NCI-H226 (cell line): ENCODE results near the gene PDE7B.

Experiments
- DNase-seq: peaks from one replicate; pipeline ENCODE4 v3.0.0-alpha.2; 2015

The PDE7B gene

DNA sequence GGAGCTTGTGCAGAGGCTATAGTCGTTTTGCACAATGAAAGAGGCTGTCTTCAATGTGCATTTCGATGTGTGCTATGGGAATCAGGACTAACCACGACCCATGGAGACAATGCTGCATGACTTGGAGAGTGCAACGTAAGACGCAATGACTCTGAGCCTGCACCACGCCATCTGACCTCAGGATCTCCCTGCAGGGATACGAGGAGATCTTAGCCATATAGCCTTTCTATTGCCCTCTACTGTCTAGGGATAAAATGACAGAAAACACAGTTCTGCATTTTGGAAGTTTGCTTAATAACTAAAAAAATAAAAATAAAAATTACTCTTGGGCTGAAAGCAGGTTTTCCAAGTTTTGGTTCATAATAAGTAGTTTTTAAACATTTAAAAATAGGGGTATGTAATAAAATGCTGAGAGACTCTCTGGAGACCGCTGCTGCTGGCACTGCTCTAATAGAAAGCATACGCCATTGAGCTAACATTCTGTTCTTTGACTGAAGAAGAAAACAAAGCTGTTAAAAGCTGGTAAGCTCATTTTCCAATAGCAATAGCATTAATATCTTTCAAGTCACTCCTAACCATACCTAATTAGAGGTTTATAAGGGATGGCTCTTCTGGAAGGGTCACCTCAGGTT is 87.2 kb downstream of the PDE7B start:
- no peak for DNase-seq

DNA sequence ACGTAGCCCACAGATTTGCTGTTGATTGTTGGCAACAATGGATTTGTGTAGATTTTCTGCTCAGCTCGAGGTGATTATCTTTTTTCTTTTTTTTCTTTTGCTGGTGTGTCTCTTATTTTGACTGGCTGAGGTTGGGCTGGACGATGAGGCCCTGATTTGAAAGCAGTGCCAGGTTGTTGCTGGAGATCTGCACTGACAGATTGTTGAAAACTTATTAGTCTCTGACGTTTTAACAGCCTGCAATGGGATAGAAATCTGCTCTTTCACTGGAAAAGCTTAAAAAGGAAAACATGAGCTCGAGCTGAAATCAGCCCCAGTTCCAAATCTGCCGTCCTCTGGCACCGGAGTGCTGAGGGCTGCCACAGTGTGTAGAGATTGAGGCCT is 87.7 kb downstream of the PDE7B start:
- no peak for DNase-seq

DNA sequence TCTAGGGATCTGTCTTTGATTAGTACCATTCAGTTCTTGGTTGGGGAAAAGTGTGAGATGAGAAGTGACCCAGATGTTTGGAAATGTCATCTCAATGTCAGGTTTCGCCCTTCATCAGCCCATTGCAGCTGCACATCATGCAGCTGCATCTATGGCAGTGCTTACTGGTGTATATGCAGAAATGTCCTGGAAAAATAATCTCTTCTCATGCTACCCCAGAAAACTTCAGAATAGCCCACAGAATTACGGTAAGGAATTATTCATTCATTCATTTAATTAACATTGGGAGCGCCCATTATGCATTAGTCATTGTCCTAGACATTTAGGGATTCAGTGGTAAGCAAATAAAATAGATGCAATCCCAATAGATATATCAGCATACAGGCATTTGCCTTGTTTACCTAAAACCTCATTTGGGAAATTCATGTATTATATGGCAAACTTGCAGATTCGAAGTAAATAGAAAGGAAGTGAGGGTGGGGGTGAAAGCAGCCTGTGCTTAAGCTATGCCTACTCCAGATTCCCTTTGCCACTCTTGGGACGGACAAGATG is 89.2 kb downstream of the PDE7B start:
- DNase-seq: no peak

- DNase-seq: peak; percentile 6
Measured at GRCh38 chr6:135941275-135942025, 89.9 kb downstream of the PDE7B start.

DNA sequence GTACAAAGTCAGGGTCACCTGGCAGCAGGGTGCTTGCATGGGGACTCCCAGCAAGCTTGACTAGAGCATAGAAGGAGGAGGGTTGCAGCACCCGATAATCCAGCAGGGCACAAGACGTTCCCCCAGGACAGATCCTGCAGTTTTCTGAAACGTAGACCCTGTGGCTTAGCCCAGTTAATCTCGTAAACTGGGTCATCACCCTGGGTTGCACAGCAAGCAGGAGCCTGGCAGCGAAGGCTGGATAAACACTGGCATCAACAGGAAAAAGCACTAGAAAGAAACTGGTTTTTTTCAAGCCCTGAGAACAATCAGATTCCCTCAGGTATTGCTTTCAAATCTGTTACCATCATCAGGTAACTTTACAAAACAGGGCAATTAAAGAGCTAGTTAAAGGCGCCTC is 92.6 kb downstream of the PDE7B start:
- DNase-seq: no peak

DNA sequence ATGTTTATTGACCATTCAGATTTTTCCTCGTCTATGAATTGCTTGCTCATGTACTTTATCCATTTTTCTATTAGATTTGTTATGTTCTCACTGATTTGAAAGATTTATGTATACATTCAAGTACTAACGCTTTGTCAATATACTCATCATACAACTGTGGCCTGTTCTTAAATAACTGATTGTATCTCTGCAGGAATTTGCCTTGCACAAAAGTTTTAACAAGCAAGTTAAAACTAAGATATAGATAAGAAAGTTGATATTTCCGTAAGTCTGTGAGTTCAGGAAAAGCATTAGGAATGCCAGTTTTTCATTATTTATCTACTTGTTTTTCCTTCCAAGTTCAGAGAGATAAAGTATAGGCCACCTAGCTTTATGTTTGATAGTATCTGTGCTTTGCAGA is 95.2 kb downstream of the PDE7B start:
- no peak for DNase-seq

- DNase-seq: no peak
Measured at GRCh38 chr6:135950669-135951068, 99.2 kb downstream of the PDE7B start.

- DNase-seq: no peak
Measured at GRCh38 chr6:135951169-135951568, 99.7 kb downstream of the PDE7B start.

DNA sequence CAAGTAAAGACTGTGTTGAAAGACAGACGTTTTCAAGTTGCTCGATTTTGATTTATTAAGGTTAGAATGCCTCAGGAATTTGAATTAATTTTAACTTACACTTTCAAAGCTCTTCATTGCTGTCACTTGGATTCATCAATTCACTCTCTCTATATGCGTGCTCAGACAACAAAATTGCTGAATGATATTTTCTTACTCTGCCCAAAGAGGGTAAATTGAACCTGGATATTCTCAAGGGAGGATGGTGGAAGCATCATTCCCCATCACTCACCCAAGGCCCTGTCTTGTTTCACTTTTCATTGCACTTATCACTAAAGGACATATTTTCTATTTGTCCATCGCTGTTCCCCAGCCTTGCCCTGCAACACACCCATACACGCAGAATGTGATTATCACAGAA is 102.3 kb downstream of the PDE7B start:
- no peak for DNase-seq

DNA sequence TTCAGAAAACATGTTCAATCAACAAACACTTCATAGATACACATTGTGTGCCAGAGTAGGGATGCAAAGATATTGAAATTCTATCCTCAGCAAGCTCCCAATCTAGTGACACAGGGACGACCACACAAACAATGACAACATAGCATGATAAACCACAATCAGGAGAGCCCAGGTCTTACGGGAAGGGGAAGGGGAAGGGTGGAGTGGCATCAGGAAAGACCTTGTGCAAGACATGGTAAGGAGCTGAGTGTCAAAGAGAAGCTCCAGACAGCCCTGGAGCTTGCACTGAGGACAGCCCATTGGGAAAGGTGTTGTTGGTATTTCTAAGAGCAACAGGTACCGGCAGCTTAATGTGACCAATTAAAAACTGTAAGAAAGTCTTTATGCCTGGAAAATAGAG is 103.6 kb downstream of the PDE7B start:
- DNase-seq: no peak

DNA sequence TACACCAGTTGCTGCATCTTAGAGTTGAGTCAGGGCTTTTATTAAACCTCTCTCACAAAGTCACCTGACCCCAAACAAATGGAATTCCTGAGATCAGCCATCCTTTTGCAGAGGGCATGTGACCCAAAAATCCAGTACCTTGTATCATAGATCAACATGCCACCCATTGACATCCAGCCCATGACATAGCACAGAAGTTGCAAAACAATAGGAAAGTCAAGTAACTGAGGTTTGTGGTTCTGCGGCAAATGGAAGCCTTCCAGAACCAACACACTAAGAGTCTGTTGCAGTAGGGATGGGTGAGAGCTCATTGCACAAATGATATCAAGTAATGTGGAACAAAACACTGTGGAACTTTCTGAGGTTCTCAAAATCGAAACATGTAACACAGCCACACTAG is 111.2 kb downstream of the PDE7B start:
- DNase-seq: no peak

DNA sequence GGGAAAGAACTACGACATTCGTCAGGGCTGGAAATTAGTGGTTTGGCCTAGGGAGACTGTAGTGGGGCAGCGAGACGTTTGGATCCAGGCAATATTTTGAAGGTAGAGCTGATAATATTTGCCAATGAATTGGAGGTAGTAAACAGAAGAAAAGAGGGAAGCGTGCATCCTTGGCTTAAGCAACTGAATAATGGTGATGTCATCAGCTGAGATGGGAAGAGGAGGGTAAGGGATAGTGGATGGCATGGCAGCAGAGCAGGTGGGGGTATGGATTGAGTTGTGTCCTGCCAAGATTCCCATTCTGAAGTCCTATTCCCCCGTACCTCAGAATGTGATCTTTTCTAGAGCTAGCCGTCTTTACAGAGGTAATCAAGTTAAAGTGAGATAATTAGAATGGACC is 119.2 kb downstream of the PDE7B start:
- no peak for DNase-seq

DNA sequence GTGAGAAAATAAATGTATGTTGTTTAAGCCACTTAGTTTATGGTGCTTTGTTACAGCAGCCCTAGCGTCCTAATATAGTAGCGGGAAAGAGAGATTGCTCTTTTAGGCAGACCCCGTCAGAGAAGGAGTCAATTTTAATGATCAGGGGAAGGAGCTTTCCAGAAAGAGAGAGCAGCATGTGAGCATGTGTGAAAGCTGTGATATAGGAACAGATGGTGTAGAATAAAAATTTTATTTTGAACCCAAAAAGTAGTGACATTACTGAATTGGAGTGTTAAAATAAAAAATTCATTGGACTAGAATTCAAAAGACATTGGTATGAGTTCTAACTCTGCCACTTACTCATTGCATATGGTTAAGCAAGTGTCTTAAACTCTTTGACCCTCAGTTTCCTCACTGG is 119.8 kb downstream of the PDE7B start:
- DNase-seq: no peak

DNA sequence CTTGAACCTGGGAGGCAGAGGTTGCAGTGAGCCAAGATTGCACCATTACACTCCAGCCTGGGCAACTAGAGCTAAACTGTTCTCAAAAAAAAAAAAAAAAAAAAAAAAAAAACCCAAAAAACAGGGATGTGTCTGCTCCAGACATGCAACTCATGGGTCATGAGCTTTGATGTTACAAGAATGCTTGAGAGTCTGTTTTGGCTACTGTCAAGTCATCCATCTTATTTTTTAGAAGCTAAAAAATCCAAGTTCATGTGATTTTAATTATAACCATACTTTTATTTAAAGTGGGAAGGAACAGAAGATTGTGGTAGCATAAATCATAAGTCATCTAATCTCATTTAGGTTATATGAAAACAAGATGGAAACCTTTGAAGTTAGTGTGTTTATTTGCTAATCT is 120.6 kb downstream of the PDE7B start:
- no peak for DNase-seq

- no peak for DNase-seq
Measured at GRCh38 chr6:135972586-135972985, 121.1 kb downstream of the PDE7B start.

DNA sequence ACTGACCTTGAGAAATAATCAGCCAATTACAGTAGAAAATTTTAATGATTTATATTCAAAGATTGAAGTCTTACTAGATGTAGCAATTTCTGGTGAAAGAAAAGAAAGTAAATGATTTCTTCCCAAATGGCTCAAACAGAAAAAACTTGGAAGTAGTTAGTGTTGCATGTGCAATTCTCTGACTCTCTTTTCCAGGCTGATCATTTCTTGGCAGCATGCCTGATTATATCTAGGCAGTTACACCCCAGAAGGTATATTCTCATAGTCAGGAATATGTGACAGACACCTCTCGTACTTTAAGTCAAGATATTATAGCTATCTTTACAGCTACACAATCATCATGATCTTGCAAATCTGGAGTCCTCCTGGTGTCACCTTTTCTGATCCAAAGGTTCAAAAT is 122.9 kb downstream of the PDE7B start:
- DNase-seq: no peak

DNA sequence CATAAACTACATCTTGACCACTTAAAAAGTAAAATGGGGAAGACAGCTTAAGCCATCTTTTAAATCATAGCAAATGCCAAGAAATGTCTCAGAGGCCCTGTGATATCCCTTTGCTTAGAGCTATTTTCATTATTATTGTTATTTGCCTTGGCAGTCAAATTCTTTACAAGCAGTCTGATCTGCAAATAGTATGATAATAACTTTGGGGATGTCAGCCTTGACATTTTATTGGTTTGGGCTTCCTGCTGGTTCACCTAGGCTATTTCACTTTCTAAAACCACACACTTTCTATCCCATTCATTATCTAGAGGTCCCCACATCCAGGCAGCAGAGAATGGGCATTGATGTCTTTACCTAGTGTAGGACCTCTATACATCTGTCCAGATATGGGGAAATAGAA is 125.1 kb downstream of the PDE7B start:
- DNase-seq: no peak

DNA sequence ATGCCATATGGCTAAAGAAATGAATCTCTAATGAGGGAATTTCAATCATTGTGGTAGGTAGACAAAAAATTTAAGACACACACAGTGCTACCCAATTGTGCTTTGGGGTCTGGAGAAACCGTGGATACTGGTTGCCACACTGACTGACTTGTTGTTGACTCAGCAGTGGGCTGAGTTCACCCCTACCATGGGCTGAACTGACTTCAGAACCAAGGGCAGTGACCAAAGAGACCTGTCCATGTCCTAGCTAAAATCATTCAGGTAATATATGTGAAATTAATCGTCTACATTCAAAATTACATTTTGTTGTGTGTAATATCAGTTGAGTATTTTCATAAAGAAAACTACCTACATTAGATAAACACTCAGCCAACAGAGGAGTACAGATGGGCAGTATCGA is 131.6 kb downstream of the PDE7B start:
- no peak for DNase-seq

GRCh38 chr6:135983718-135984343 is 132.3 kb downstream of the PDE7B start:
- DNase-seq: no peak

GRCh38 chr6:135985471-135985870 is 134.0 kb downstream of the PDE7B start:
- no peak for DNase-seq

GRCh38 chr6:135987226-135987625 is 135.7 kb downstream of the PDE7B start:
- no peak for DNase-seq

- no peak for DNase-seq
Measured at GRCh38 chr6:135990439-135990838, 138.9 kb downstream of the PDE7B start.

GRCh38 chr6:135990855-135991464 is 139.5 kb downstream of the PDE7B start:
- DNase-seq: peak; percentile 7

DNA sequence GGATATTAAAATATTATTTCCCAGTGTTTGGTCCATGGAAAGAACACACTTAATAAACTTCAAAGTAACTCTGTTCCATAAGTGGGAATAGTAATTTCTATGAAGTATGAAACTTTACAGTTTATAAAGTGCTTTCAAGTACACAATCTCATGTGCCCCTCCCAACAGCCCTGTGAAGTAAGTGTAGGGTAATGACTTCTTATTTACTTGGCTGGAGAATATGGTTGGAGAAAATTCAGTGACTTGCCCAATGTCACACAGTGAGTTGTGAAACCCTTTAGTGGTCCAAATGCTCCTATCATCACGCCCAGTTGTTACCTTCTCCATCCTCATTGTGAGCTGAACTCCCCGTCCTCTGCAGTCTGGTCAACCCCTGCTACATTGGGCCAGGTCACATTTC is 141.2 kb downstream of the PDE7B start:
- DNase-seq: no peak
